HepG2 (cell line): ENCODE data around the gene DRC3. TPM values are rescaled to one million over a fixed set of nuclear protein-coding genes. Genes with fewer than 3 reads are reported as not detected.
A peak's percentile ranks its signal among the peaks of the same experiment; 100 is the strongest.

ENCODE experiments used
- ARID3A ChIP-seq: IDR thresholded peaks from 2 replicates; pipeline ENCODE4 v1.6.1; 2012; ENCODE audit warnings: low read depth, low read length, improper control_type of control experiment
- CREB1 ChIP-seq, 2 experiments: fragments of 450-650 bp in 1 of 2; IDR thresholded peaks; 2 replicates each; pipeline ENCODE4 v1.6.1; 2016 to 2017; ENCODE audit warnings: control low read depth in 1 of 2, mild to moderate bottlenecking in 1 of 2, missing compliant biosample characterization in 1 of 2, missing genetic modification characterization in 1 of 2
- HHEX ChIP-seq: IDR thresholded peaks from 2 replicates; pipeline ENCODE4 v1.6.1; 2016; ENCODE audit warnings: control low read depth
- KLF13 ChIP-seq: sonication (generic); formaldehyde crosslinking; IDR thresholded peaks from 2 replicates; pipeline ENCODE4 v1.4.0; 2020; ENCODE audit warnings: mild to moderate bottlenecking, missing genetic modification reagents
- KMT2A ChIP-seq: sonication (generic); formaldehyde crosslinking; IDR thresholded peaks from 2 replicates; pipeline ENCODE4 v1.4.0; 2020; ENCODE audit warnings: missing genetic modification reagents
- PHB2 ChIP-seq: fragments of 450-650 bp; IDR thresholded peaks from 2 replicates; pipeline ENCODE4 v1.6.1; 2018; ENCODE audit not compliant: partially characterized antibody
- SRY ChIP-seq: sonication (generic); formaldehyde crosslinking; IDR thresholded peaks from 2 replicates; pipeline ENCODE4 v1.8.0; 2022; ENCODE audit warnings: mild to moderate bottlenecking, missing genetic modification reagents
- TCF12 ChIP-seq, 2 experiments: fragments of 450-650 bp in 1 of 2; sonication (generic) in 1 of 2; formaldehyde crosslinking in 1 of 2; IDR thresholded peaks; 2 replicates each; pipeline versions ENCODE4 v1.6.1 to v1.8.0; 2017 to 2022; ENCODE audit warnings: antibody characterized with exemption in 1 of 2, mild to moderate bottlenecking in 1 of 2, missing genetic modification reagents in 1 of 2, moderate library complexity in 1 of 2
- THAP11 ChIP-seq: IDR thresholded peaks from 2 replicates; pipeline ENCODE4 v1.6.1; 2016; ENCODE audit warnings: missing biosample characterization, missing genetic modification reagents
- UBTF ChIP-seq: sonication (generic); formaldehyde crosslinking; IDR thresholded peaks from 2 replicates; pipeline ENCODE4 v1.4.0; 2020; ENCODE audit warnings: mild to moderate bottlenecking, missing genetic modification reagents
- USF2 ChIP-seq, 2 experiments: sonication (generic) in 1 of 2; formaldehyde crosslinking in 1 of 2; IDR thresholded peaks; 2 replicates each; pipeline versions ENCODE4 v1.5.1 to v1.6.1; 2011 to 2020; ENCODE audit warnings: borderline replicate concordance in 1 of 2, low read depth in 1 of 2, low read length in 1 of 2, mild to moderate bottlenecking in 1 of 2, missing genetic modification reagents in 1 of 2, moderate library complexity in 1 of 2
- ZBTB25 ChIP-seq: IDR thresholded peaks from 2 replicates; pipeline ENCODE4 v1.6.1; 2018; ENCODE audit warnings: missing genetic modification reagents
- ZFP36L2 ChIP-seq: sonication (generic); formaldehyde crosslinking; IDR thresholded peaks from 2 replicates; pipeline ENCODE4 v1.4.0; 2020; ENCODE audit warnings: missing genetic modification reagents
- ZFX ChIP-seq: sonication (generic); formaldehyde crosslinking; IDR thresholded peaks from 2 replicates; pipeline ENCODE4 v1.4.0; 2020; ENCODE audit warnings: mild to moderate bottlenecking, low read depth, missing genetic modification reagents, moderate library complexity
- ZMAT5 ChIP-seq: sonication (generic); formaldehyde crosslinking; IDR thresholded peaks from 2 replicates; pipeline ENCODE4 v1.5.0; 2020; ENCODE audit warnings: mild to moderate bottlenecking, low read depth, missing genetic modification reagents, borderline replicate concordance
- ZNF30 ChIP-seq: sonication (generic); formaldehyde crosslinking; IDR thresholded peaks from 2 replicates; pipeline ENCODE4 v1.5.0; 2020; ENCODE audit warnings: mild to moderate bottlenecking, missing genetic modification reagents
- ZNF33A ChIP-seq: sonication (generic); formaldehyde crosslinking; IDR thresholded peaks from 2 replicates; pipeline ENCODE4 v1.5.1; 2020; ENCODE audit warnings: missing genetic modification reagents, mild to moderate bottlenecking, moderate library complexity, borderline replicate concordance
- ZNF569 ChIP-seq: sonication (generic); formaldehyde crosslinking; IDR thresholded peaks from 2 replicates; pipeline ENCODE4 v1.5.0; 2020; ENCODE audit warnings: mild to moderate bottlenecking, missing genetic modification reagents, moderate library complexity, borderline replicate concordance
- ZNF766 ChIP-seq: sonication (generic); formaldehyde crosslinking; IDR thresholded peaks from 2 replicates; pipeline ENCODE4 v1.5.0; 2020; ENCODE audit warnings: missing genetic modification reagents, borderline replicate concordance
- ZNF891 ChIP-seq: sonication (generic); formaldehyde crosslinking; IDR thresholded peaks from 2 replicates; pipeline ENCODE4 v1.5.0; 2020; ENCODE audit warnings: mild to moderate bottlenecking, missing genetic modification reagents
- polyA plus RNA-seq, 8 experiments: library from polyadenylated mRNA; depleted of rRNA in 3 of 8; stranded (reverse) in 7 of 8; unstranded in 1 of 8; fragments of >200 nt; fragmentation: Illumina TruSeq in 4 of 8; extraction: Trizol in 4 of 8; gene quantifications; 2 replicates each; pipeline versions ENCODE4 v1.2.1 to v1.2.3, GENCODE V29; 2011 to 2016; ENCODE audit warnings: low read depth in 4 of 8, missing spikeins in 1 of 8, mixed read lengths in 1 of 8; ENCODE audit not compliant: insufficient read depth in 1 of 8
- total RNA-seq, 5 experiments: library from RNA; depleted of rRNA; stranded (reverse); fragments of >200 nt; fragmentation: Illumina TruSeq; extraction: Trizol; gene quantifications; 2 replicates each; pipeline ENCODE4 v1.2.3, GENCODE V29; 2016; ENCODE audit warnings: low read depth in 1 of 5

Gene DRC3
- total and polyA plus RNA-seq, 2 of the 13 experiments (the other 11 are each of a cell fraction or from before 2014, with no cell fraction given) = 0.53 to 0.87 TPM

- TF ChIP-seq ZNF30 (CRISPR knock-in tag) (no peak), ZFP36L2 (CRISPR knock-in tag) (0 out of 2 replicates have a peak, but pooled peaks have one; percentile 43), KLF13 (no peak), HHEX (CRISPR knock-in tag) (no peak), ARID3A (no peak), CREB1 (IDR thresholded peaks at IDR 0.05) (peak; percentile 94), CREB1 (CRISPR knock-in tag; IDR thresholded peaks at IDR 0.05) (peak; percentile 96), UBTF (no peak; the same call in none of the 2 replicates), ZNF569 (no peak), ZBTB25 (peak; percentile 64; the same call in 1 of the 2 replicates), ZNF891 (CRISPR knock-in tag) (peak; percentile 39; the same call in 1 of the 2 replicates), ZFX (CRISPR knock-in tag) (peak; percentile 68), ZNF766 (CRISPR knock-in tag) (peak; percentile 66; the same call in 1 of the 2 replicates), USF2 (IDR thresholded peaks at IDR 0.05; ENCODE audit: low read depth, low read length) (peak; percentile 94), USF2 (CRISPR knock-in tag; IDR thresholded peaks at IDR 0.05; ENCODE audit: borderline replicate concordance) (peak; percentile 98; the same call in 1 of the 2 replicates), ZMAT5 (CRISPR knock-in tag) (no peak), THAP11 (CRISPR knock-in tag) (peak; percentile 99), PHB2 (no peak), ZNF33A (no peak), SRY (CRISPR knock-in tag) (0 out of 2 replicates have a peak, but pooled peaks have one; percentile 62), TCF12 (IDR thresholded peaks at IDR 0.05) (no peak), TCF12 (CRISPR knock-in tag; IDR thresholded peaks at IDR 0.05) (no peak), KMT2A (peak; percentile 90)
Observed at GRCh38 chr17:18038861-18039534, 66.3 kb downstream of the DRC3 start, which contains the start of the genes ATPAF2 and GID4 (continued).
